ENCODE measurements around the gene VWA7. TPM values are rescaled to one million over a fixed set of nuclear protein-coding genes. Genes with fewer than 3 reads are reported as not detected.

Gene VWA7, protein sequence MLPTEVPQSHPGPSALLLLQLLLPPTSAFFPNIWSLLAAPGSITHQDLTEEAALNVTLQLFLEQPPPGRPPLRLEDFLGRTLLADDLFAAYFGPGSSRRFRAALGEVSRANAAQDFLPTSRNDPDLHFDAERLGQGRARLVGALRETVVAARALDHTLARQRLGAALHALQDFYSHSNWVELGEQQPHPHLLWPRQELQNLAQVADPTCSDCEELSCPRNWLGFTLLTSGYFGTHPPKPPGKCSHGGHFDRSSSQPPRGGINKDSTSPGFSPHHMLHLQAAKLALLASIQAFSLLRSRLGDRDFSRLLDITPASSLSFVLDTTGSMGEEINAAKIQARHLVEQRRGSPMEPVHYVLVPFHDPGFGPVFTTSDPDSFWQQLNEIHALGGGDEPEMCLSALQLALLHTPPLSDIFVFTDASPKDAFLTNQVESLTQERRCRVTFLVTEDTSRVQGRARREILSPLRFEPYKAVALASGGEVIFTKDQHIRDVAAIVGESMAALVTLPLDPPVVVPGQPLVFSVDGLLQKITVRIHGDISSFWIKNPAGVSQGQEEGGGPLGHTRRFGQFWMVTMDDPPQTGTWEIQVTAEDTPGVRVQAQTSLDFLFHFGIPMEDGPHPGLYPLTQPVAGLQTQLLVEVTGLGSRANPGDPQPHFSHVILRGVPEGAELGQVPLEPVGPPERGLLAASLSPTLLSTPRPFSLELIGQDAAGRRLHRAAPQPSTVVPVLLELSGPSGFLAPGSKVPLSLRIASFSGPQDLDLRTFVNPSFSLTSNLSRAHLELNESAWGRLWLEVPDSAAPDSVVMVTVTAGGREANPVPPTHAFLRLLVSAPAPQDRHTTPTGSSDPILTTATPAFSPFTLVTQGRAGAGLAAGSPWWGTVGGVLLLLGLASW
- total RNA-seq = 0.49 and 1.6 TPM in 2 replicates

DNA sequence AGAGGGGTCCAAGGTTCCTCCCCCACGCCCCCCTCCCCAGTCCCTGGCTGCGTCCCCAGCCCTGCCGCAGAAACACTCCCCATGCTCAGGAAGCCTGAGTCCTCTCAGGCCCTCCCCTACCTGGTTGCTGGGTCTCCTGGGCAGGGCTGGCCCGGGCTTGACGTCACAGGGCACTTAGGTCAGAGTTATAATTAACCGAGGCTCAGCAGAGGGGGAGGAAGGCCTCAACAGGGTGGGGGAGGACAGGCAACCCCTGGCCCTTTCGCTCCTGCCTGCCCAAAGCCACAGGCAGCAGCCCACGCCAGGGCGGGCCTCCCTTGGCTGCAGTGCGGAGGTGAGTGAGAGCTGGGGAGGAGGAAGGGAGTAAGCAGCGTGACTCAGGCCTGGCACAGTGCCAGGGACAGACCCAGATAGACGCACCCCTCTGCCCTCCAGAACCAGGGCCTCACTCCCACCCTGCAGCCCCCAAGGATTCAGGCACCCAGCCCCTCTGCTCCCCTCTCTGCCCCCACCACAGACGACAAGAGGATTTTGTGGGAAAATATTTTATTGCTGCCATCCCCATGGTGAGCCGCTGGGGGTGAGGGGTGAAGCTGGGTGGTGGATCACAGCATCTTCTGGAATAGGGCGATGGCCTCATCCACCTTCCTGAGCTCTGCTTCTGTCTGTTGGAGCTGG, at the start of gene VWA7:
VWA7 (minus strand) TSS at position 340 of the 678 bp plus-strand sequence. CDS start 549 bp downstream, outside the sequence.

DNA sequence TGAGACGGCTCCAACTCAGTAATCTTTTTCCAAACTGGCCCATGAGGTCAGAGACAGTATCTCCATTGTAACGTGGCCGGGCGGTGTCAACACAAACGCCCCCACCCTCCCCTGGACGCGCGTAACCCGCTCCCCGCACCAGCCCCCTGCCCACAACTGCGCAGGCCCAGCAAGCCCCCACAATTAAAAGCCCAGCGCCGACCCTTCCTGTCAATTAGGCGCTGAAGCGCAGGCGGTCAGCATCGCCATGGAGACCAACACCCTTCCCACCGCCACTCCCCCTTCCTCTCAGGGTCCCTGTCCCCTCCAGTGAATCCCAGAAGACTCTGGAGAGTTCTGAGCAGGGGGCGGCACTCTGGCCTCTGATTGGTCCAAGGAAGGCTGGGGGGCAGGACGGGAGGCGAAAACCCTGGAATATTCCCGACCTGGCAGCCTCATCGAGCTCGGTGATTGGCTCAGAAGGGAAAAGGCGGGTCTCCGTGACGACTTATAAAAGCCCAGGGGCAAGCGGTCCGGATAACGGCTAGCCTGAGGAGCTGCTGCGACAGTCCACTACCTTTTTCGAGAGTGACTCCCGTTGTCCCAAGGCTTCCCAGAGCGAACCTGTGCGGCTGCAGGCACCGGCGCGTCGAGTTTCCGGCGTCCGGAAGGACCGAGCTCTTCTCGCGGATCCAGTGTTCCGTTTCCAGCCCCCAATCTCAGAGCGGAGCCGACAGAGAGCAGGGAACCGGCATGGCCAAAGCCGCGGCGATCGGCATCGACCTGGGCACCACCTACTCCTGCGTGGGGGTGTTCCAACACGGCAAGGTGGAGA, 38.1 kb upstream of the VWA7 start, which contains the start of the genes HSPA1A and HSPA1L:
HSPA1A (plus strand) TSS at position 519 of the 814 bp plus-strand sequence; CDS start at position 733, 214 bp downstream.
HSPA1L (minus strand) TSS at position 259 of the 814 bp plus-strand sequence. CDS start 3,311 bp downstream, outside the sequence.

DNA sequence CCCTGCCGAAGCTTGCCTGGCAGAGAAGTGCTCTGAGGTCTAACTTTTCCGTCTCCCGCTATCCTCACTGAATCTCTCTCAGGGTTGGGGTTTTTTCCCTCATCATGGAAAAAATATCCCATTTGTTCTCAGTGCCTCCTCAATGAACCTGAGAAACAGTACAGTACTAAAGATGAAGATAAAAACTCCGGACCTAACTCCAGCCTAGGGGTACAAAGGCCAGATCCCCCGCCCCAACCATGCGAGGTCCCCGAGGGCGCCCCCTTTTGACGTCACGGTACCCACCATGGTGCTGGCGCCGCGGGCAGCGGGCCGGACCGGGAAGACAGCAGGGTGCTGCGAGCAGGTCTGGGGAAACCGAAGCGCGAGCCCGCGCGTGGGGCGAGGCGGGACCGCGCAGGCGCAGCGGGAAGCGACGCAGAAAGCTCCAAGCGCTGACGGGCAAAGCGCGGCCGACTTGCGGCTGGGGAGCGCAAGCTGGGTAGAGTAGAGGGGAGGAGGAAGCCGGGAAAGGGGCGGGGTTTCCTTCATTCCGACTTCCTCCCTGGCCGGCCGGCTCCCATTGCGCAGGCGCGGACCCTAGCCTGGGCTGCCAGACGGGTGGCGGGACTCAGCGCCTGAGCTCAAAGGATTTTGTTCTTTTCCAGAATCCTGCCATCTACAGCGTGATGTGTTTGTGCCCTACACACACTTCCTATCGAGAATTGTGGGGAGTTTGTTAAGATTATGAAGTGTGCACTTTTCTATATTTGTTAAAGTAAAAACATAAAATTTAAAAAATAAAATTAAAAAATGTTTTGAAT, 29.5 kb upstream of the VWA7 start, which contains the start of gene LSM2:
LSM2 (minus strand) TSS at position 497 of the 803 bp plus-strand sequence; CDS start at position 288, 209 bp downstream.

DNA sequence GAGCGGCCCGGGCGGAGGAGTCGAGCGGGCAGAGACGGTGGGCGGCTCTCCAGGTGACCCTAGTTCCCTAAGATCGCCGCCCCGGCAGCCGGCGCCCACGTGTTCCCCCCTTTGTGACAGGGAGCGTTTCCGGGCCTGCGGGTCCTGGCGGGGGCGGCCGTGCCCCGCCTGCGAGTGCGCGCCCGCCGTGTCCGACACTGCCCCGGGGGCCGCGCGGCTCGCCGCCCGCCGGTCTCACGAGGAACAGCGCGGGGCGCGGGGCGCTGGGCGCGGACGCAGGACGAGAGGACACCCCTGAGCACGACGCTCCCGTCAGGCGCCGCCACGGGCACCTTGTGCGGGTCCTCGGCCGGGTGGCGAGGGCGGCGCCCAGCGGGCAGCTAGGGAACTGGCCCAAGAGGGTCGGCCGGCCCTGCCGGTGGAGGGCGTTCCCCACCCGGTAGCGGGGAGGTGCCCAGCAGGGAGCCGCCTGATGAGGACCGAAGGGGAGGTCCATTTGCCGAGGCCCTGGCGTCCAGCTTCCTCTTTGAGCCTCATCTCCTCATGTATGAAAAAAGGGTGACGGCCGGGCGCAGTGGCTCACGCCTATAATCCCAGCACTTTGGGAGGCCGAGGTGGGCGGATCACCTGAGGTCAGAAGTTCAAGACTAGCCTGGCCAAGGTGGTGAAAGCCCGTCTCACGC, 18.6 kb upstream of the VWA7 start, which contains the start of gene VARS1:
VARS1 (minus strand) TSS at position 137 of the 683 bp plus-strand sequence. CDS start 535 bp downstream, outside the sequence.

DNA sequence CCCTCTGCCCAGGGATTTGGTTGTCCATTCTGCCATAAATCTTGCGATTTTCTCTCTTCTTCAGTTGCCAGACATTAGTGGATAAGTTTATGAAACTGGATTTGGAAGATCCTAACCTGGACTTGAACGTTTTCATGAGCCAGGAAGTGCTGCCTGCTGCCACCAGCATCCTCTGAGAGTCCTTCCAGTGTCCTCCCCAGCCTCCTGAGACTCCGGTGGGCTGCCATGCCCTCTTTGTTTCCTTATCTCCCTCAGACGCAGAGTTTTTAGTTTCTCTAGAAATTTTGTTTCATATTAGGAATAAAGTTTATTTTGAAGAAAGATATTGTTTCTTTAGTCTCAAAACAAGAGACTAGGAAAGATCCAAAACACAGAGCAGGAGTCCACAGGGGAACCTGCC, 14.8 kb downstream of the VWA7 start, which contains the start of gene SAPCD1:
SAPCD1 (plus strand) TSS at position 301 of the 400 bp plus-strand sequence. CDS start 399 bp downstream, outside the sequence.

DNA sequence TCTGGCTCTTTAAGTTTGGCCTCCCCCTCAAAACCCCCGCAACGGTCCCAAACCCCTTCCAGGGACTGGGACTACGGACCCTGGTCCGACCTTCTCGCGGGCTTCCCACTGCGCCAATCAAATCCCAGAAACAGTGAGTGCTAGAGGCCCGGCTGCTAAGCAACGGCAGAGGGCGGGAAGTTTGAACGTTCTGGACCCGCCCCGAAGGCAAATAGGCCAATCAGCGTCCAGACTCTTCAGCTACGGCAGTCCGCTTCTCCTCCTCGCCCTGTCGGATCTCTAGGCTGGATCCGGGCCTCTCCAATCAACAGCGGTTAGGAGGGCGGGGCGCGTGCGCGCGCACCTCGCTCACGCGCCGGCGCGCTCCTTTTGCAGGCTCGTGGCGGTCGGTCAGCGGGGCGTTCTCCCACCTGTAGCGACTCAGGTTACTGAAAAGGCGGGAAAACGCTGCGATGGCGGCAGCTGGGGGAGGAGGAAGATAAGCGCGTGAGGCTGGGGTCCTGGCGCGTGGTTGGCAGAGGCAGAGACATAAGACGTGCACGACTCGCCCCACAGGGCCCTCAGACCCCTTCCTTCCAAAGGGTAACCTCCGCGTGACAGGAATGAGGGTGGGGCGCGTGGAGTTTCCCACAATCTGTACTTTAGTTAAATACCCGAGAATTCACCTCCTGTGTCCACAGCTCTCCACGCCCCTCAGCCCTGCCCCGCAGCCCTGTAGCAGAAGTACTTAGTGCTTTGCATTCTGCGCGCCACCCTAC, 37.3 kb downstream of the VWA7 start, which contains the start of gene MSH5:
MSH5 (plus strand) TSS at position 367 of the 758 bp plus-strand sequence. CDS start 462 bp downstream, outside the sequence.

DNA sequence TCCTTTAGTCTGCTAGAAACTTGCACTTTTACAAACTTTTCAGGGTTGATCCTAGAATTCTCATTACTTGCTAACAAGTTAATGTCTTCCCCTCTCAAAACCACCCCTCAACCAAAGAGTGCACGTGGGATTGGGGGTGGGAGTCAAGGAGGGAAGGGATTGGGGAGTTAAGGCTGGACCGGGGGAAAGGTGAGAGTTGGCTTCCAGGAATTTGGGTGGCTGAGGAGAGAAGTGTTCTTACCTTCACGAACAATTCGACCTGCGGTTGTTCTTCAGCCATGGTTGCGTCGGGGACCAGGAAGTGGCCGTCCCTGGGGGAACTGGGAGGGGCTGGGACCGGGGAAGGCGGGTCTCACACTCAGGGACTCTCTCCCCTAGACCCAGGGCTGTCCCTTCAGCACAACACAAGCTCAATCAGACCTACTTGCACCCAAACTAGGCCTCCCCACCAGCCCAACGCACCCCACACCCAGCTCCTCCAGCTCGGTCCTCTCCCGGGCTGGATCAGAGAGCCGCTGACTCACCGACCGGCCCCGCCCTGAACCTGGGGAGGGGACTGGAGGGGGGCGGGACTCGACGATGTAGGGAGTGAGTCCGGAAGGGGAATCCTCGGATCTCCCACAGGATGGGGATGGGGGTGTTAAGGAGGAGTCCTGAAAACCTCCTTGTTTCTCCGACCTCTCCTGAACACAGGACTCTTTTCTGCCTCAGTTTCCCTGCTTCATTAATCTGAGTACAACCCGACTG, 40.9 kb downstream of the VWA7 start, which contains the start of gene CLIC1:
CLIC1 (minus strand) TSS at position 510 of the 747 bp plus-strand sequence; CDS start at position 280, 230 bp downstream.

DNA sequence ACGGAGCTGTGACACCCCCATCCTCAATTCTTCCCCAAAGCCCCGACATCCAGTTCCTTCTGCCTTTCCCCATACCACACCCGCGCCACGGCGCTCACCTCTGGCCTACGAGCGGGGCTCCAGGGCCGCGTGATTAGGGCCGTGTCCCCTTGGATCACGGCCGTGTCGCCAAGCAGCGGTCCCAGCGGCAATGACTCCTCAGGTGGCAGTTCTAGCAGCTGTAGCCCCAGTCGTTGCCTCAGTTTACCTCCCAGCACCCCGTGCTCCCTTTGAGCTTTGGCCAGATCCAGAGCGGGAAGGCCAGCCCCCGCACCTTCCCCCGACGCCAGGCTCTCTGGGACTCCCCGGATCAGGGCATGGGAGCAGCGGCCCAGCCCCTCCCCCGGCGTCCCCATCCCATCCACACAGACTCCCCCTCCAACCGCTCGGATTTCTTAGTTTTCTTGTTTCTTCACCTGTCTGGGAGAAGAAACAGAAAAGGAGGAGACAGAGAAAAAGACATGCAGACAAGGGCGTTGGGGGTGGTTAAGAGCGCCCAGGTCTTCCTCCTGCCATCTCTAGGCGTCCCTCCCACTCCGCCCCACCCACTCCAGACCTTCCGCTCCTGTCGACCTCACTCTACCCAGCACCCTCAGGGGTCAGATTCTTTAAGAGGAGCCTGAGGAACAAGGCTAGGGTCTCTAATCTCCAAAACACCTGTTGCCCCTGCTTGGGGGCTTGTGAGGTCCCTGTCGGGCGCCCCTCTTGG, 48.2 kb downstream of the VWA7 start, which contains the start of gene DDAH2:
DDAH2 (minus strand) TSS at position 533 of the 748 bp plus-strand sequence; CDS start at position 395, 138 bp downstream.

DNA sequence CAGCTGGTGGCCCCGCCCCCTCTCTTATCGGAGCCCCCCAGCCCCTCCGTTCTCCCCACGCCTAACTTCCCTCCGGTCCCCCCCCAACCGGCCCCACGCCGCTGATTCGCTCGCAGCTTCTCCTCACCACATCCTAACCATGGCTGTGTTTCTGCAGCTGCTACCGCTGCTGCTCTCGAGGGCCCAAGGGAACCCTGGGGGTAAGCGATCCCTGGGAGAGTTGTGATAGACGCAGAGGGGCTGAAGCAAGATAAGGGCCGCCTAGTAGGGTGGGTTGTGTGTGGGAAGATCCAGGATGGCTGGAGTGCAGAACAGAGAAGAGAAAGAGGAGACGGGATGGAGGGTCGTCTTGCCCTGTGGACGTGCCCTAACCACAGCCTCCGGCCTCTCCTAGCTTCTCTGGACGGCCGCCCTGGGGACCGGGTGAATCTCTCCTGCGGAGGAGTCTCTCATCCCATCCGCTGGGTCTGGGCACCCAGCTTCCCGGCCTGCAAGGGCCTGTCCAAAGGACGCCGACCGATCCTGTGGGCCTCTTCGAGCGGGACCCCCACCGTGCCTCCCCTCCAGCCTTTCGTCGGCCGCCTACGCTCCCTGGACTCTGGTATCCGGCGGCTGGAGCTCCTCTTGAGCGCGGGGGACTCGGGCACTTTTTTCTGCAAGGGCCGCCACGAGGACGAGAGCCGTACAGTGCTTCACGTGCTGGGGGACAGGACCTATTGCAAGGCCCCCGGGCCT, 53.7 kb downstream of the VWA7 start, which contains the start of gene MPIG6B:
MPIG6B (plus strand) TSS at position 129 of the 735 bp plus-strand sequence; CDS start at position 140, 11 bp downstream.

DNA sequence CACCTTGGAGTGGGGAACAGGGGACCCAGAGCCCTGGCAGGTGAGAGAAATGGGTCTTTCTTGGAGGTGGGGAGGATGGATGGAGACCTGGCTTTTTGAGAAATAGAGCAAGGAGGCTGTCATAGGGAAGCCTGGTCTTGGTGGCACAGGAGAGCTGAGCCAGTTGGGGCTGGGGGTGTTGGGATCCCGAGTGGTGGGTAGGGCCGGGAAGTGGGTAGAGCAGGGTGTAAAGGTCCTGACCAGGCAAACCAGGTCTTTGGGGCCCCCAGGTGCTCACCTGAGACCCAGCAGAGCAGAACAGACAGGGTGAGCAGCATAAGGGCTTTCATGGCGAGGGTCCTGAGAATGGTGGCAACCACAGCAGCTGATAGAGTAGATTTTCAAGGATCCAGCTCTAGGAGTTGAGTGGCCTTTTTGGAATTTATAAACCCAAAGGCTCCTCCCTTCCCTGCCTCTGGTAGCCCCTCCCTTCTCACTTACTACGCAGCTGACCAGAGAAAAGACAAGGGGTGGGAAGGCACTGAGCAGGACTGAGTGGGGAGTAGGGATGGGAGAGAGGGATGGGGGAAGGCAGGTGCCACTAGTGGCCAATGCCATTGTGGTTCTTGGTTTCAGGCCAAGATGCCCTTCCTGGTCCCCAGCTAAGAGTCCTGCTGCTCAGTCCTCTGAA, 55.6 kb downstream of the VWA7 start, which contains the start of gene LY6G6C:
LY6G6C (minus strand) TSS at position 396 of the 670 bp plus-strand sequence; CDS start at position 329, 67 bp downstream.

Other genes with a start within 250 kb of the VWA7 start
- gene MCCD1, start 248.4 kb downstream of the VWA7 start, total RNA-seq = not detected in 2 replicates
- 338 and 363 TPM in 2 replicates for gene DDX39B, start 235.3 kb downstream of the VWA7 start, total RNA-seq
- gene ATP6V1G2, start 230.7 kb downstream of the VWA7 start, total RNA-seq = 0.07 and 0.39 TPM in 2 replicates
- 12.9 and 16.2 TPM in 2 replicates for gene NFKBIL1, start 229.7 kb downstream of the VWA7 start, total RNA-seq
- 0.13 TPM in 1 of 2 replicates, not detected in the other for gene LTA, start 205.0 kb downstream of the VWA7 start, total RNA-seq
- 0.20 TPM in 1 of 2 replicates, not detected in the other for gene TNF, start 201.8 kb downstream of the VWA7 start, total RNA-seq
- 2.2 and 7.0 TPM in 2 replicates for gene LTB, start 194.9 kb downstream of the VWA7 start, total RNA-seq
- gene LST1, start 191.1 kb downstream of the VWA7 start, total RNA-seq = 0.20 and 0.98 TPM in 2 replicates
- gene NCR3, start 184.3 kb downstream of the VWA7 start, total RNA-seq = not detected in 2 replicates
- gene AIF1, start 162.1 kb downstream of the VWA7 start, total RNA-seq = not detected in 2 replicates
- gene PRRC2A, start 156.6 kb downstream of the VWA7 start, total RNA-seq = 90.2 and 95.7 TPM in 2 replicates
- gene BAG6, start 124.7 kb downstream of the VWA7 start, total RNA-seq = 273 and 296 TPM in 2 replicates
- gene APOM, start 121.4 kb downstream of the VWA7 start, total RNA-seq = 1.2 and 1.4 TPM in 2 replicates
- gene C6orf47, start 116.5 kb downstream of the VWA7 start, total RNA-seq = 14.2 and 15.2 TPM in 2 replicates
- 11.7 and 17.9 TPM in 2 replicates for gene GPANK1, start 112.3 kb downstream of the VWA7 start, total RNA-seq
- 279 and 308 TPM in 2 replicates for gene CSNK2B, start 111.2 kb downstream of the VWA7 start, total RNA-seq
- gene LY6G5B, start 107.4 kb downstream of the VWA7 start, total RNA-seq = 0.93 and 3.1 TPM in 2 replicates
- 2.5 and 3.3 TPM in 2 replicates for gene LY6G5C, start 96.3 kb downstream of the VWA7 start, total RNA-seq
- 36.2 and 38.2 TPM in 2 replicates for gene ABHD16A, start 74.0 kb downstream of the VWA7 start, total RNA-seq
- gene LY6G6F, start 70.5 kb downstream of the VWA7 start, total RNA-seq = not detected in 2 replicates
- gene LY6G6D, start 62.0 kb downstream of the VWA7 start, total RNA-seq = not detected in 2 replicates
- not detected in 2 replicates for gene LY6G6C, start 55.6 kb downstream of the VWA7 start, total RNA-seq
- gene MPIG6B, start 54.0 kb downstream of the VWA7 start, total RNA-seq = not detected in 2 replicates
- 90.3 and 106 TPM in 2 replicates for gene DDAH2, start 48.0 kb downstream of the VWA7 start, total RNA-seq
- 1,055 and 1,092 TPM in 2 replicates for gene CLIC1, start 40.8 kb downstream of the VWA7 start, total RNA-seq
- 8.3 and 14.5 TPM in 2 replicates for gene MSH5, start 37.3 kb downstream of the VWA7 start, total RNA-seq
- gene SAPCD1, start 14.7 kb downstream of the VWA7 start, total RNA-seq = 0.67 and 1.7 TPM in 2 replicates
- 102 and 107 TPM in 2 replicates for gene VARS1, start 18.4 kb upstream of the VWA7 start, total RNA-seq
- gene LSM2, start 29.6 kb upstream of the VWA7 start, total RNA-seq = 117 and 140 TPM in 2 replicates
- gene HSPA1L, start 38.0 kb upstream of the VWA7 start, total RNA-seq = 0.33 and 0.39 TPM in 2 replicates
- 158 and 167 TPM in 2 replicates for gene HSPA1A, start 38.2 kb upstream of the VWA7 start, total RNA-seq
- 110 and 126 TPM in 2 replicates for gene HSPA1B, start 50.4 kb upstream of the VWA7 start, total RNA-seq
- gene NEU1, start 85.5 kb upstream of the VWA7 start, total RNA-seq = 96.4 and 102 TPM in 2 replicates
- 0.30 and 0.33 TPM in 2 replicates for gene SLC44A4, start 101.7 kb upstream of the VWA7 start, total RNA-seq
- 35.4 and 39.2 TPM in 2 replicates for gene EHMT2, start 120.4 kb upstream of the VWA7 start, total RNA-seq
- gene ZBTB12, start 124.8 kb upstream of the VWA7 start, total RNA-seq = 0.53 and 0.54 TPM in 2 replicates
- gene C2, start 150.4 kb upstream of the VWA7 start, total RNA-seq = not detected in 2 replicates
- gene CFB, start 168.8 kb upstream of the VWA7 start, total RNA-seq = 3.9 and 7.0 TPM in 2 replicates
- 99.5 and 101 TPM in 2 replicates for gene NELFE, start 181.6 kb upstream of the VWA7 start, total RNA-seq
- gene SKIC2, start 181.8 kb upstream of the VWA7 start, total RNA-seq = 38.9 and 44.7 TPM in 2 replicates
- 18.7 and 22.7 TPM in 2 replicates for gene DXO, start 194.8 kb upstream of the VWA7 start, total RNA-seq
- 0.53 and 1.3 TPM in 2 replicates for gene C4A, start 204.7 kb upstream of the VWA7 start, total RNA-seq
- 0.33 and 1.6 TPM in 2 replicates for gene C4B, start 237.5 kb upstream of the VWA7 start, total RNA-seq